MM.1S (cell line): Measurements from ENCODE around the gene TNPO2.

Experiments used
- CTCF ChIP-seq: fragments of 300-600 bp; sonication (generic); IDR thresholded peaks from 2 replicates; pipeline ENCODE4 v1.5.1; 2016; ENCODE audit warnings: antibody characterized with exemption, low read length, mixed read lengths
- EZH2 ChIP-seq: fragments of 300-600 bp; sonication (generic); optimal IDR thresholded peaks from 2 replicates; pipeline ENCODE3; 2017; ENCODE audit warnings: low read depth, mild to moderate bottlenecking, antibody characterized with exemption, low read length, mixed read lengths
- EZH2phosphoT487 ChIP-seq: fragments of 300-600 bp; sonication (generic); IDR thresholded peaks from 2 replicates; pipeline ENCODE4 v1.6.1; 2018; ENCODE audit warnings: antibody characterized with exemption, low read length

GRCh38 chr19:12711187-12711586, 12.5 kb downstream of the TNPO2 start:
- TF ChIP-seq EZH2 (no peak), CTCF (no peak), EZH2phosphoT487 (no peak)
